Measurements from ENCODE around the gene OLFML2A. TPM values are rescaled to one million over a fixed set of nuclear protein-coding genes. Genes with fewer than 3 reads are reported as not detected.

OLFML2A gene
- polyA plus RNA-seq, 1 donor = 11.7 TPM

DNA sequence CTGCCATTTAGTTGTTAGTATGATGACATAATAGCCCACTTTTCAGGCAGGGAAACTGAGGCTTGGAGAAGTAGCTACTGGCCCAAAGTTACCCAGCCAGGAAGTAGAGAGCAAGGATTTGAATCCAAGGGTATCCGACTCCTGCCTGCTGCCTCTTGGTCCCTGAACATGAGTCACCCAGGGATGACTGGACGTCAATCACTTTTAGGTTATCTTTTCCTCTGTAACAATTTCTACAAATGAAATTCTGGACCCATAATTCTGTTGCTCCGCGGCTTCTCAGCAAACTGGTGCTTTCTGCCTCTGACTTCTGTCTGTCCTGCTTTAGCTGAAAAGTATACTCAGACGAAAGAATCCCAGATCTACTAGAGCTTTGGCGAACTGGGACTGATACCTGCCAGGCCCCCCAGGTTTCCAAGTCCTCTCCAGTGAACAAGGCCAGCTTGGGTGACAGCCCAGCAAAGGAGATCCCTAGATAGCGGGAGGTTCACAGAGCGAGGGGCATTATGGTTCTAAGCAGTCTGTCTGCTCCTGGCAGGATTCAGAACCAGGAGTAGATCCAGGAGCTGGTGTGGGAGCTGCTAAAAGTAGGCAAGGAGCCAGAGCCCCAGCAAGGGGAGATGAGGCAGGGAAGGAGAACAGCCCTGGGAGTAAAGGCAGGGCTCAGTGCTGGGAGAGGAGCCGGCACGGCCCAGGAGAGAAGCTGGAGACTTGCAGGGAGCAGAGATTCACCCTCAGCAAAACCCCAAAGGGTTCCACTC lies 20.6 kb downstream of the OLFML2A start:
- peaks cover 3% of the 10 kb centered on the region for H3K4me1 ChIP-seq (ENCODE audit: control insufficient read depth, insufficient read depth, low read length)
- H3K36me3 ChIP-seq (ENCODE audit: control insufficient read depth, insufficient read depth, low read length) = no peaks in the 10 kb centered on the region
- WGBS (ENCODE audit: insufficient coverage, low lambda C conversion rate) = 82% methylated on average over 3 of the region's 10 CpGs
- no peak overlapping the region for H3K4me3 ChIP-seq (ENCODE audit: low read length)
- H3K27ac ChIP-seq (ENCODE audit: low read length) = no peak overlapping the region
- no peak for DNase-seq
- no peaks in the 10 kb centered on the region for H3K9me3 ChIP-seq (ENCODE audit: control insufficient read depth, low read depth, low read length)
- no peaks in the 10 kb centered on the region for H3K27me3 ChIP-seq (ENCODE audit: control insufficient read depth, insufficient read depth, low read length)

DNA sequence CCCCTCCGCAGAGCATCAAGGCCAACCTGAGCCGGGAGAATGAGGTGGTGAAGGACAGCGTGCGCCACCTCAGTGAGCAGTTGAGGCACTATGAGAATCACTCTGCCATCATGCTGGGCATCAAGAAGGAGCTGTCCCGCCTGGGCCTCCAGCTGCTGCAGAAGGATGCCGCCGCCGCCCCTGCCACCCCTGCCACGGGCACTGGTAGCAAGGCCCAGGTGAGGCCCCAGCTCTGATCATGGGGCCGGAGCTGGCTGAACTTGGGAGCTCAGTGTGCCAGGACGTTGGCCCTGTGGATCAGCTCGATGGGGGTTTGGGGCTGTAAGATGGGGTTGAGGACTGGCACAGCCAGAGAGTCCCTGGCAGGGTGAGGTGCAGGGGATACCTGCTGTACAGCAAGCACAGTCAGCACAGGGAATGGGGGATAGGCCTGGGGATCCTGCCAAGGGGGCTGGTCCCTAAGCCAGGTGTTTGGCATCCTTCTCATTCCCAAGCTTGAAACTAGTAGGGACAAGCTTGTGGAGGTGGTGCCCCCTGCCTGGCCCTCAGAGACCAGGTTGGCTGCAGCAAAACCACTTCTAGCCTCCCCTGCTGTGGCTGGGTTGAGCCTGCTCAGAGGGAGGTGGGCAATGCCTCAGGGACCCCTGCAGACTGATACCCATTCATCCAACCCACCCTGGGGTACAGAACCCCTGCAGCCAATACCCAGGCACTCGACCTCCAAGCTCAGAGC lies 22.5 kb downstream of the OLFML2A start:
- Histone ChIP-seq H3K27me3 (ENCODE audit: control insufficient read depth, insufficient read depth, low read length) (no peaks in the 10 kb centered on the region), H3K4me1 (ENCODE audit: control insufficient read depth, insufficient read depth, low read length) (peaks cover 3% of the 10 kb centered on the region), H3K27ac (ENCODE audit: low read length) (no peak overlapping the region), H3K9me3 (ENCODE audit: control insufficient read depth, low read depth, low read length) (no peaks in the 10 kb centered on the region), H3K36me3 (ENCODE audit: control insufficient read depth, insufficient read depth, low read length) (no peaks in the 10 kb centered on the region), H3K4me3 (ENCODE audit: low read length) (no peak overlapping the region)
- no CpG with 5 or more reads among the region's 13 CpGs for WGBS (ENCODE audit: insufficient coverage, low lambda C conversion rate)
- DNase-seq = no peak

DNA sequence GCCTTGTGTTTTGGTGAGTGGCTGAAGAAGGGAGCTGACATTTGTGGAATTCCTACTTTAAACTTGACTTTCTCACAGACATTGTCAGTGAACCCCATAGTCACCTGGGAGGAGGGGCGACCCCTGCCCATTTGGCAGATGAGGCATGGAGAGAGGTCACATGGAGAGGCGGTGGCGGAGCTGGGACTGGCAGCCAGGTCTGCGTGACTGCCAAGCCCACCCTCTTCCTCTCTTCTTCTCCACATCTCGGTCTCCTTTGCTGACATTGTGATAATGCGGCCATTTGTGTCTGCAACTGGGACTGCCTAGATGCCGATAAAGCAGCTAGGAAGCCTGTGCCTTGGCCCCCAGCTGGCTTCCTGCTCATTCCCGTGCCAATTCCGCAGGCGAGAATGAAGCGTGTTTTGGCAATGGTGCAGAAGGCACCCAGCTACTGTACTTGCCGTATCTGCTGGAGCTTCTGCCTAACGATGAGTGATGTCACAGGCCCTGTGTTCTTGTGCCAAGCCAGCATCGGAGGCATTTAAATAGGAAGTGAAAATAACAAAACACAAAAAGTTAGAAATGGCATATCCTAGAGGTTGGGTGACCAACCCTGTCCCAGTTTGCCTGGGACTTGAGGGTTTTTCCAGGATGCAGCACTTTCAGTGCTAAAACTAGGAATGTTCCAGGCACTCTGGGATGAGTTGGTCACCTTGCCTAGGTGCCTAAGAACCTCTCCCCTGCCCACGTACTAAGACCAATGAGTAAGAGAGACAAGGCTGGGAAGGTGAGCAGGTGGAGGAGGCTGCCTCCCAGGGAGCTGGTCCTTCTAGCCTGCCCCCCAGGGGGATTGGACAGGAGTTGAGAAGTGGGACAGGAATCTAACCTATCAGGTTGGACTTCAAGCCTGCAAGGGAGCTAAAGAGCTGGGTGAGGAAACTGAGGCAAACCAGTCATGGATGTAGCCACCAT lies 23.6 kb downstream of the OLFML2A start:
- no peak for DNase-seq
- Histone ChIP-seq H3K4me1 (ENCODE audit: control insufficient read depth, insufficient read depth, low read length) (no peaks in the 10 kb centered on the region), H3K9me3 (ENCODE audit: control insufficient read depth, low read depth, low read length) (no peaks in the 10 kb centered on the region), H3K4me3 (ENCODE audit: low read length) (no peak overlapping the region), H3K36me3 (ENCODE audit: control insufficient read depth, insufficient read depth, low read length) (no peaks in the 10 kb centered on the region), H3K27me3 (ENCODE audit: control insufficient read depth, insufficient read depth, low read length) (no peaks in the 10 kb centered on the region), H3K27ac (ENCODE audit: low read length) (no peak overlapping the region)
- WGBS (ENCODE audit: insufficient coverage, low lambda C conversion rate) = no CpG with 5 or more reads among the region's 15 CpGs

DNA sequence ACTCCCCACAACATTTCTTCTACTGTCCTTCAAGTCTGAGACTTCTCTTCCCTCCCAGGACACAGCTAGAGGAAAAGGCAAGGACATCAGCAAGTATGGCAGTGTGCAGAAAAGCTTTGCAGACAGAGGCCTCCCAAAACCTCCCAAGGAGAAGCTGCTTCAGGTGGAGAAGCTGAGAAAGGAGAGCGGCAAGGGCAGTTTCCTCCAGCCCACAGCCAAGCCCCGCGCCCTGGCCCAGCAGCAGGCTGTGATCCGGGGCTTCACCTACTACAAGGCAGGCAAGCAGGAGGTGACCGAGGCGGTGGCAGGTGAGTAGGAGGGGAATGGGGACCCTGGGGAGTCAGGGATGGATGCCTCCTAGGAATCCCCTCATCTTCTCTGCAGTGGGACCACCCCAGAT lies 24.4 kb downstream of the OLFML2A start:
- H3K27ac ChIP-seq (ENCODE audit: low read length) = no peak overlapping the region
- H3K27me3 ChIP-seq (ENCODE audit: control insufficient read depth, insufficient read depth, low read length) = no peaks in the 10 kb centered on the region
- H3K4me1 ChIP-seq (ENCODE audit: control insufficient read depth, insufficient read depth, low read length) = no peaks in the 10 kb centered on the region
- DNase-seq = no peak
- H3K4me3 ChIP-seq (ENCODE audit: low read length) = no peak overlapping the region
- no peaks in the 10 kb centered on the region for H3K9me3 ChIP-seq (ENCODE audit: control insufficient read depth, low read depth, low read length)
- no CpG with 5 or more reads among the region's 6 CpGs for WGBS (ENCODE audit: insufficient coverage, low lambda C conversion rate)
- H3K36me3 ChIP-seq (ENCODE audit: control insufficient read depth, insufficient read depth, low read length) = no peaks in the 10 kb centered on the region

DNA sequence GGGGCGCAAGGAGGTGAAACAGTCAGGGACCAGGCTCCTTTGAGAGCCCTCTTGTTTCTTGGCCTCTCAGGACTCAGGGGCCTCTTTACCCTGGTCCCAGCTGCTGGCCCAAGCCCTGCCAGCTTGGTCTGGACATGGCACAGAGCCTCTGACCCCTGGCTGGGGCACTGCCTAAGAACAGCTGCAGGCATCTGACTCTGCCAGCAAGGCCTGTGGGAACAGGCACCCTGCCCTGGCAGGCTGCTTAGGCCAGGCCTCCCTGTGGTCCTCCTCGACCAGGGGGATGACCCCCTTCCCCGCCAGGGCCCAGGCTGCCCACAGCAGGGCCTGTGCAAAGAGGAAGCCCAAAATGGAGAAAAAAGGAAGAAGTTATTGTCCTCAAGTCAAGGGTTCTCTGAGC lies 25.5 kb downstream of the OLFML2A start:
- Histone ChIP-seq H3K9me3 (ENCODE audit: control insufficient read depth, low read depth, low read length) (no peaks in the 10 kb centered on the region), H3K4me1 (ENCODE audit: control insufficient read depth, insufficient read depth, low read length) (no peaks in the 10 kb centered on the region), H3K27ac (ENCODE audit: low read length) (no peak overlapping the region), H3K4me3 (ENCODE audit: low read length) (no peak overlapping the region), H3K36me3 (ENCODE audit: control insufficient read depth, insufficient read depth, low read length) (no peaks in the 10 kb centered on the region), H3K27me3 (ENCODE audit: control insufficient read depth, insufficient read depth, low read length) (no peaks in the 10 kb centered on the region)
- WGBS (ENCODE audit: insufficient coverage, low lambda C conversion rate) = no CpG with 5 or more reads among the region's 3 CpGs
- no peak for DNase-seq

DNA sequence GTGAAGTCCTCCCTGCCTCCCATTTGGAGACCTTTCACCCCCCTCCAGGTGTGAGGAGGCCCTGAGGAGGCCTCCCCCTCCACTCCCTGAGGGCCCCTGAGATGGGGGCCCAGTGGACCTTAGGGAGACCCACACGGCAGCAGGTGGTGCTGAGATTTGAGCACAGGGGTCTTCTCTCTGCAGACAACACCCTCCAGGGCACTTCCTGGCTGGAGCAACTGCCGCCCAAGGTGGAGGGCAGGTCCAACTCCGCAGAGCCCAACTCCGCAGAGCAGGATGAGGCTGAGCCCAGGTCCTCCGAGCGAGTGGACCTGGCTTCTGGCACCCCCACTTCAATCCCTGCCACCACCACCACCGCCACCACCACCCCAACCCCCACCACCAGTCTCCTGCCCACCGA lies 27.0 kb downstream of the OLFML2A start:
- no peak overlapping the region for H3K27ac ChIP-seq (ENCODE audit: low read length)
- H3K4me1 ChIP-seq (ENCODE audit: control insufficient read depth, insufficient read depth, low read length) = no peaks in the 10 kb centered on the region
- no CpG with 5 or more reads among the region's 8 CpGs for WGBS (ENCODE audit: insufficient coverage, low lambda C conversion rate)
- DNase-seq = no peak
- no peak overlapping the region for H3K4me3 ChIP-seq (ENCODE audit: low read length)
- H3K27me3 ChIP-seq (ENCODE audit: control insufficient read depth, insufficient read depth, low read length) = no peaks in the 10 kb centered on the region
- no peaks in the 10 kb centered on the region for H3K36me3 ChIP-seq (ENCODE audit: control insufficient read depth, insufficient read depth, low read length)
- H3K9me3 ChIP-seq (ENCODE audit: control insufficient read depth, low read depth, low read length) = no peaks in the 10 kb centered on the region

DNA sequence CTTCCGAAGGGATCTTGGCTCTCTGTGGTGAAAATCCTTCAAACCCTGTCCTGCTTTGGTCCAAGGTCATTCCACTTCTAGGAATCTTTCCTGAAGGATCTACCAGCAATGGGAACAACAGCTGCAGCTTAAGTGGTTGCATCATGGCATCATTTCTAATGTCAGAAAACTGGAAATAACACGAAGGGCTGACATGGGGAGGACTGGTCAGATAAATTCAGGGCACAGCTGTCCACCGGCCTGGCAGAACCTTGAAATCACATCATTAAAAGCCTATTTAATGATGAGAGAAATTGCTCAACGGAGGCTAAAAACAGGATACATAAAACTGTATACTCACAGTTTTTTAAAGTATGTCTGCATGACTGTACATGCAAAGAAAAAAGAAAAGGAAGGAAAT lies 28.3 kb downstream of the OLFML2A start:
- Histone ChIP-seq H3K4me1 (ENCODE audit: control insufficient read depth, insufficient read depth, low read length) (no peaks in the 10 kb centered on the region), H3K36me3 (ENCODE audit: control insufficient read depth, insufficient read depth, low read length) (peaks cover under 1% of the 10 kb centered on the region), H3K27ac (ENCODE audit: low read length) (no peak overlapping the region), H3K4me3 (ENCODE audit: low read length) (no peak overlapping the region), H3K27me3 (ENCODE audit: control insufficient read depth, insufficient read depth, low read length) (no peaks in the 10 kb centered on the region), H3K9me3 (ENCODE audit: control insufficient read depth, low read depth, low read length) (peaks cover 4% of the 10 kb centered on the region)
- DNase-seq = no peak
- 60% methylated on average over 1 of the region's 4 CpGs for WGBS (ENCODE audit: insufficient coverage, low lambda C conversion rate)

DNA sequence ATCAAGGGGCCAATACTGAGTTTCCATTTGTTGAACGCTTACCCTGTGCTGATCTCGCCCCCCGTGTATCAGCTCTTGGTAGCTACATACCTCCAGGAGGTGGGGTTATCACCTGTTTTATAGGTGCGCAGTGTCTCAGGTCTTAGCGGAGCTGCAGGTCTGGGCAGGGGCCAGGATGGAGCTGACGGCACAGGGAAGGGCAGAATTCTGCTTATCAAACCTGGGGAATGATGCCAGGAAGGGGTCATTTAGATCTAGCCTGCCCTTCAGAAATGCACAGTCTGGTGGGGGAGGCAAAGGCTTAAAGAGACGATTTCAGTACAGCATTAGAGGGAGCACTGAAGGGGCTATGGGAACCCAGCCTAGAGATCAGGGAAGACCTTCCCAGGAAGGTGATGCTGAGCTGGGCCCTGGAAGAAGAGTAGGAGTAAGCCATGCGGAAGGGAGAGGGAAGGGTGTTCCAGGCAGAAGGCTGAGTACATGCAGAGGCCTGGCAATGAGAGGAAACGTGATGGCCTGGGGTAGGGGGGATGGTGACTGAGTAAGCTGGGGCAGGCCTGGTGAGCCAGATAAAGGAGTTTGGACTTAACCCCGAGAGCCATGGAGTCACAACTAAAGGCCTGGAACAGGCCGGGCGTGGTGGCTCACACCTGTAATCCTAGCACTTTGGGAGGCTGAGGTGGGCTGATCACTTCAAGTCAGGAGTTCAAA lies 31.5 kb downstream of the OLFML2A start:
- no peak overlapping the region for H3K27ac ChIP-seq (ENCODE audit: low read length)
- peaks cover 4% of the 10 kb centered on the region for H3K9me3 ChIP-seq (ENCODE audit: control insufficient read depth, low read depth, low read length)
- no peaks in the 10 kb centered on the region for H3K27me3 ChIP-seq (ENCODE audit: control insufficient read depth, insufficient read depth, low read length)
- peaks cover 10% of the 10 kb centered on the region for H3K4me1 ChIP-seq (ENCODE audit: control insufficient read depth, insufficient read depth, low read length)
- 80% methylated on average over 2 of the region's 12 CpGs for WGBS (ENCODE audit: insufficient coverage, low lambda C conversion rate)
- peaks cover 2% of the 10 kb centered on the region for H3K36me3 ChIP-seq (ENCODE audit: control insufficient read depth, insufficient read depth, low read length)
- DNase-seq = no peak
- H3K4me3 ChIP-seq (ENCODE audit: low read length) = no peak overlapping the region

DNA sequence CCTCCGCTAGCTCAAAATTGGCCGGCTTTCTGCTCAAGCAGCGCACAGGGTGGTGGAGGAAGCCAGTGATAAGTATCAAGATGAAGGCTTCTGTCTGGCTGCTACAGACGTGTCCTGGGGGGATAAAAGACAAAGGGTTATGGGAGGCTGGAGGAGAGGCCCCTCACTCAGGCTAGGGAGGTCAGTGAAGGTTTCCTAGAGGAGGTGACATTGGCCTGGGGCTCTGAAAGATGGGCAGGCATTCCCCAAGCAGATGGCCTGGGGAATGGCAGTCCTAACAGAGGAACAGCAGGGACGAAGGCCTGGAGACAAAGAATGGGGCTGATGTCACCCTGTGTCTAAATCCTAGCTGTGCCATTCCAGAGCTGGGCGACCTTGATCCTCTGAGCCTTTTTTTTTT lies 32.3 kb downstream of the OLFML2A start:
- WGBS (ENCODE audit: insufficient coverage, low lambda C conversion rate) = no CpG with 5 or more reads among the region's 6 CpGs
- Histone ChIP-seq H3K9me3 (ENCODE audit: control insufficient read depth, low read depth, low read length) (peaks cover 4% of the 10 kb centered on the region), H3K36me3 (ENCODE audit: control insufficient read depth, insufficient read depth, low read length) (peaks cover 2% of the 10 kb centered on the region), H3K4me1 (ENCODE audit: control insufficient read depth, insufficient read depth, low read length) (peaks cover 10% of the 10 kb centered on the region), H3K4me3 (ENCODE audit: low read length) (no peak overlapping the region), H3K27ac (ENCODE audit: low read length) (no peak overlapping the region), H3K27me3 (ENCODE audit: control insufficient read depth, insufficient read depth, low read length) (no peaks in the 10 kb centered on the region)
- DNase-seq = no peak
